PC-3 (cell line): ENCODE measurements around the gene RNF123. TPM values are rescaled to one million over a fixed set of nuclear protein-coding genes. Genes with fewer than 3 reads are reported as not detected.

Experiments
- ATAC-seq: fragments of 200-7000 bp; cut with Tn5 transposase; 2 replicates; pipeline ENCODE4 v1.9.1; 2020; ENCODE audit warnings: mild to moderate bottlenecking, moderate library complexity
- BruUV-seq: library from RNA; stranded (reverse); fragments of 400-500 nt; replicated peaks from 2 replicates; lab custom pipeline; 2021; lab: Mats Ljungman, UMichigan
- CTCF ChIA-PET: fragments of 300-600 bp; sonication (Branson Sonifier 250); formaldehyde crosslinking; loops from one replicate; lab custom pipeline; 2022; ENCODE audit warnings: antibody characterized with exemption; lab: Charles Lee
- POLR2A ChIA-PET: fragments of 300-600 bp; sonication (Branson Sonifier 250); formaldehyde crosslinking; loops from one replicate; lab custom pipeline; 2022; ENCODE audit warnings: antibody characterized with exemption; ENCODE audit not compliant: unreplicated experiment; lab: Charles Lee
- DNase-seq: peaks from one replicate; pipeline ENCODE4 v3.0.0-alpha.2; 2015
- H2AFZ ChIP-seq: fragments of 300-600 bp; sonication (generic); 2 replicates; pipeline ENCODE4 v1.6.0; 2016; ENCODE audit warnings: antibody characterized with exemption, low read length
- H3F3A ChIP-seq: fragments of 300-600 bp; sonication (generic); one replicate; pipeline ENCODE4 v1.6.0; 2017; ENCODE audit warnings: antibody characterized with exemption, low read length, control low read depth, mild to moderate bottlenecking; ENCODE audit not compliant: unreplicated experiment
- H3K27ac ChIP-seq: fragments of 300-600 bp; sonication (generic); 2 replicates; pipeline ENCODE4 v1.5.1; 2016; ENCODE audit warnings: mild to moderate bottlenecking, low read length
- H3K27me3 ChIP-seq: fragments of 300-600 bp; sonication (generic); 2 replicates; pipeline ENCODE4 v1.6.1; 2016; ENCODE audit warnings: low read length, mixed read lengths
- H3K36me3 ChIP-seq: fragments of 300-600 bp; sonication (generic); 2 replicates; pipeline ENCODE4 v1.6.1; 2016; ENCODE audit warnings: low read depth, mixed run types, low read length, mixed read lengths
- H3K4me1 ChIP-seq: fragments of 300-600 bp; sonication (generic); 2 replicates; pipeline ENCODE4 v1.5.1; 2016; ENCODE audit warnings: low read length; ENCODE audit not compliant: insufficient read depth
- H3K4me2 ChIP-seq: fragments of 300-600 bp; sonication (generic); 2 replicates; pipeline ENCODE4 v1.6.0; 2016; ENCODE audit warnings: low read length
- H3K4me3 ChIP-seq: fragments of 300-600 bp; sonication (generic); 2 replicates; pipeline ENCODE4 v1.5.1; 2016; ENCODE audit warnings: mild to moderate bottlenecking, low read length, mixed read lengths
- H3K79me2 ChIP-seq: fragments of 300-600 bp; sonication (generic); 2 replicates; pipeline ENCODE4 v1.6.1; 2017; ENCODE audit warnings: low read length, mixed read lengths
- H3K9ac ChIP-seq: fragments of 300-600 bp; sonication (generic); 2 replicates; pipeline ENCODE4 v1.6.0; 2016; ENCODE audit warnings: mild to moderate bottlenecking, low read length
- H3K9me2 ChIP-seq: fragments of 300-600 bp; sonication (generic); replicated peaks from 2 replicates; pipeline ENCODE4 v1.6.1; 2016; ENCODE audit warnings: mixed run types, low read length, mixed read lengths
- H3K9me3 ChIP-seq: fragments of 300-600 bp; sonication (generic); 2 replicates; pipeline ENCODE4 v1.6.1; 2016; ENCODE audit warnings: low read length, mixed read lengths
- H4K20me1 ChIP-seq: fragments of 300-600 bp; sonication (generic); 2 replicates; pipeline ENCODE4 v1.6.1; 2016; ENCODE audit warnings: low read length, mixed read lengths
- EZH2 ChIP-seq: fragments of 300-600 bp; sonication (generic); IDR thresholded peaks from one replicate; pipeline ENCODE4 v1.6.1; 2017; ENCODE audit warnings: antibody characterized with exemption, mild to moderate bottlenecking, low read length; ENCODE audit not compliant: unreplicated experiment
- EZH2phosphoT487 ChIP-seq: fragments of 300-600 bp; sonication (generic); IDR thresholded peaks from 2 replicates; pipeline ENCODE4 v1.6.1; 2018; ENCODE audit warnings: mild to moderate bottlenecking, antibody characterized with exemption, low read length, borderline replicate concordance
- intact Hi-C: fragments of 100-400 bp; cut with micrococcal nuclease; formaldehyde crosslinking; loops from 2 replicates; pipeline ENCODE4 v1.9.0; 2023
- total RNA-seq: library from RNA; depleted of rRNA; stranded (reverse); fragments of >200 nt; gene quantifications from 2 replicates; pipeline ENCODE4 v1.2.3, GENCODE V29; 2014
- TF ChIP-seq, protein P1 (sequence below): fragments of 300-600 bp; sonication (generic); conservative IDR thresholded peaks from 2 replicates; pipeline ENCODE4 v1.5.1; 2017; ENCODE audit warnings: antibody characterized with exemption, low read depth, mild to moderate bottlenecking, low read length

The RNF123 gene
- total RNA-seq, 1 experiment from 2014 or later, result 38.6 TPM

- CTCF ChIA-PET, result interaction anchor here (0.8 kb wide), 1 partner anchor 47 kb away, joined by 3 read pairs; no protein-coding TSS in a partner anchor
- TF ChIP-seq, protein P1, sequence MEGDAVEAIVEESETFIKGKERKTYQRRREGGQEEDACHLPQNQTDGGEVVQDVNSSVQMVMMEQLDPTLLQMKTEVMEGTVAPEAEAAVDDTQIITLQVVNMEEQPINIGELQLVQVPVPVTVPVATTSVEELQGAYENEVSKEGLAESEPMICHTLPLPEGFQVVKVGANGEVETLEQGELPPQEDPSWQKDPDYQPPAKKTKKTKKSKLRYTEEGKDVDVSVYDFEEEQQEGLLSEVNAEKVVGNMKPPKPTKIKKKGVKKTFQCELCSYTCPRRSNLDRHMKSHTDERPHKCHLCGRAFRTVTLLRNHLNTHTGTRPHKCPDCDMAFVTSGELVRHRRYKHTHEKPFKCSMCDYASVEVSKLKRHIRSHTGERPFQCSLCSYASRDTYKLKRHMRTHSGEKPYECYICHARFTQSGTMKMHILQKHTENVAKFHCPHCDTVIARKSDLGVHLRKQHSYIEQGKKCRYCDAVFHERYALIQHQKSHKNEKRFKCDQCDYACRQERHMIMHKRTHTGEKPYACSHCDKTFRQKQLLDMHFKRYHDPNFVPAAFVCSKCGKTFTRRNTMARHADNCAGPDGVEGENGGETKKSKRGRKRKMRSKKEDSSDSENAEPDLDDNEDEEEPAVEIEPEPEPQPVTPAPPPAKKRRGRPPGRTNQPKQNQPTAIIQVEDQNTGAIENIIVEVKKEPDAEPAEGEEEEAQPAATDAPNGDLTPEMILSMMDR, result no peak
- TF ChIP-seq EZH2phosphoT487 (no peak), EZH2 (no peak)
- Histone ChIP-seq H3K36me3 (peaks cover 20% of the 10 kb centered on the region), H3K4me3 (peak within 1 kb of the TSS; percentile 98), H3K9me2 (no peaks in the 10 kb centered on the region), H3K9me3 (no peaks in the 10 kb centered on the region), H3K27me3 (no peaks in the 10 kb centered on the region), H3K4me1 (peaks cover 20% of the 10 kb centered on the region), H3K9ac (peak within 1 kb of the TSS; percentile 98), H3K4me2 (peak within 1 kb of the TSS; percentile 96), H4K20me1 (no peaks in the 10 kb centered on the region), H3F3A (no peaks in the 10 kb centered on the region), H3K79me2 (peaks cover 17% of the 10 kb centered on the region), H3K27ac (peak within 1 kb of the TSS; percentile 79), H2AFZ (peak within 1 kb of the TSS; percentile 85)
- no TSS peak for BruUV-seq
- intact Hi-C loops, result loop anchor here (1.0 kb wide), 2 partner anchors 62 to 176 kb away; partner anchors contain the start of gene IP6K1
- POLR2A ChIA-PET, result interaction anchor here (0.6 to 0.7 kb wide), 2 partner anchors 31 to 377 kb away, joined by 3 to 4 read pairs; no protein-coding TSS in a partner anchor
- ATAC-seq, result peak; percentile 78
- DNase-seq, result peak; percentile 99
Measured at GRCh38 chr3:49723628-49724551, 34.5 kb downstream of the RNF123 start, which contains the start of gene GMPPB. Gene GMPPB, minus strand, starts transcription at chr3:49723951. Its CDS starts 225 bp downstream, at chr3:49723726.

- intact Hi-C loops, result loop anchor here (1.0 kb wide), 1 partner anchor 62 kb away; the partner anchor contains the start of gene IP6K1
Measured at GRCh38 chr3:49724586-49724985, 35.2 kb downstream of the RNF123 start.

More at GRCh38 chr3:49724586-49724985, 35.2 kb downstream of the RNF123 start:
- ATAC-seq (no peak), DNase-seq (no peak)
- ChIA-PET CTCF (no interaction called here), POLR2A (no interaction called here)
- H3K9ac ChIP-seq, result peak overlapping the region; percentile 98
- H3K9me3 ChIP-seq, result no peaks in the 10 kb centered on the region
- peak overlapping the region; percentile 90 for H3K4me2 ChIP-seq
- no peaks in the 10 kb centered on the region for H3K27me3 ChIP-seq
- H4K20me1 ChIP-seq, result no peaks in the 10 kb centered on the region
- H2AFZ ChIP-seq, result peak overlapping the region; percentile 85
- peaks cover 17% of the 10 kb centered on the region for H3K79me2 ChIP-seq
- no peaks in the 10 kb centered on the region for H3K9me2 ChIP-seq
- no TSS peak for BruUV-seq
- H3F3A ChIP-seq, result no peaks in the 10 kb centered on the region
- peak overlapping the region; percentile 79 for H3K27ac ChIP-seq
- peaks cover 17% of the 10 kb centered on the region for H3K4me1 ChIP-seq
- TF ChIP-seq EZH2 (no peak), EZH2phosphoT487 (no peak)
- TF ChIP-seq, protein P1, result no peak
- peak overlapping the region; percentile 98 for H3K4me3 ChIP-seq
- peaks cover 20% of the 10 kb centered on the region for H3K36me3 ChIP-seq
